Thoracic aorta (tissue), 2 donors: ENCODE measurements around the gene NKX3-2. TPM values are rescaled to one million over a fixed set of nuclear protein-coding genes. Genes with fewer than 3 reads are reported as not detected.
A peak's percentile ranks its signal among the peaks of the same experiment; 100 is the strongest.

Experiments
- ATAC-seq: fragments of 150-250 bp; one replicate; pipeline ENCODE4 v1.8.0; 2017; ENCODE audit warnings: low read depth; ENCODE audit not compliant: insufficient number of reproducible peaks, low FRiP score
- DNase-seq: peaks from one replicate; pipeline ENCODE4 v3.0.0-alpha.2; 2020; ENCODE audit warnings: low spot score
- H3K27ac ChIP-seq, 2 donors: fragments of 200-600 bp; sonication (generic); 1 replicate in 1 of 2; 2 replicates in 1 of 2; pipeline ENCODE4 v1.5.1; 2016; ENCODE audit warnings: mild to moderate bottlenecking in 2 of 2, moderate library complexity in 2 of 2
- H3K27me3 ChIP-seq: fragments of 200-600 bp; sonication (generic); replicated peaks from 2 replicates; pipeline ENCODE4 v1.6.0; 2016; ENCODE audit warnings: mild to moderate bottlenecking; ENCODE audit not compliant: insufficient read depth
- H3K36me3 ChIP-seq: fragments of 200-600 bp; sonication (generic); one replicate; pipeline ENCODE4 v1.5.1; 2016
- H3K4me1 ChIP-seq, 2 donors: fragments of 200-600 bp; sonication (generic); 1 replicate in 1 of 2; 2 replicates in 1 of 2; pipeline versions ENCODE4 v1.5.1 to v1.6.0; 2016; ENCODE audit warnings: low read depth in 2 of 2, mild to moderate bottlenecking in 1 of 2; ENCODE audit not compliant: control insufficient read depth in 1 of 2
- H3K4me3 ChIP-seq: fragments of 200-600 bp; sonication (generic); 2 replicates; pipeline ENCODE4 v1.5.1; 2016; ENCODE audit warnings: mild to moderate bottlenecking
- H3K9me3 ChIP-seq: fragments of 200-600 bp; sonication (generic); 2 replicates; pipeline ENCODE4 v1.5.1; 2016
- total RNA-seq, 2 donors: library from RNA; depleted of rRNA; stranded (reverse); fragments of >200 nt; gene quantifications; one replicate each; pipeline versions ENCODE4 v1.1.0 to v1.2.3, GENCODE V29; 2016
- TF ChIP-seq, protein P1 (sequence below): fragments of 200-600 bp; sonication (generic); IDR thresholded peaks from one replicate; pipeline ENCODE4 v1.5.1; 2019; ENCODE audit warnings: antibody characterized with exemption

The NKX3-2 gene
- total RNA-seq, 2 donors from 2014 or later, result 0.28 TPM; not detected in 1

GRCh38 chr4:13548984-13549546 lies 4.8 kb upstream of the NKX3-2 start:
- Histone ChIP-seq H3K4me1 (peaks cover 17 to 37% of the 10 kb centered on the region in 2 donors), H3K27ac (no peak overlapping the region), H3K36me3 (no peaks in the 10 kb centered on the region), H3K27me3 (peaks cover 33% of the 10 kb centered on the region), H3K9me3 (no peaks in the 10 kb centered on the region), H3K4me3 (peak overlapping the region; percentile 42)
- TF ChIP-seq, protein P1, sequence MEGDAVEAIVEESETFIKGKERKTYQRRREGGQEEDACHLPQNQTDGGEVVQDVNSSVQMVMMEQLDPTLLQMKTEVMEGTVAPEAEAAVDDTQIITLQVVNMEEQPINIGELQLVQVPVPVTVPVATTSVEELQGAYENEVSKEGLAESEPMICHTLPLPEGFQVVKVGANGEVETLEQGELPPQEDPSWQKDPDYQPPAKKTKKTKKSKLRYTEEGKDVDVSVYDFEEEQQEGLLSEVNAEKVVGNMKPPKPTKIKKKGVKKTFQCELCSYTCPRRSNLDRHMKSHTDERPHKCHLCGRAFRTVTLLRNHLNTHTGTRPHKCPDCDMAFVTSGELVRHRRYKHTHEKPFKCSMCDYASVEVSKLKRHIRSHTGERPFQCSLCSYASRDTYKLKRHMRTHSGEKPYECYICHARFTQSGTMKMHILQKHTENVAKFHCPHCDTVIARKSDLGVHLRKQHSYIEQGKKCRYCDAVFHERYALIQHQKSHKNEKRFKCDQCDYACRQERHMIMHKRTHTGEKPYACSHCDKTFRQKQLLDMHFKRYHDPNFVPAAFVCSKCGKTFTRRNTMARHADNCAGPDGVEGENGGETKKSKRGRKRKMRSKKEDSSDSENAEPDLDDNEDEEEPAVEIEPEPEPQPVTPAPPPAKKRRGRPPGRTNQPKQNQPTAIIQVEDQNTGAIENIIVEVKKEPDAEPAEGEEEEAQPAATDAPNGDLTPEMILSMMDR, result peak; percentile 86
- ATAC-seq (peak; percentile 36), DNase-seq (peak; percentile 29)

- Histone ChIP-seq H3K4me3 (peak overlapping the region; percentile 64), H3K27ac (no peak overlapping the region), H3K27me3 (peaks cover 40% of the 10 kb centered on the region), H3K9me3 (no peaks in the 10 kb centered on the region), H3K4me1 (peaks cover 21 to 44% of the 10 kb centered on the region in 2 donors), H3K36me3 (no peaks in the 10 kb centered on the region)
- TF ChIP-seq, protein P1, result no peak
- DNase-seq, result no peak
- ATAC-seq, result no peak
Observed at GRCh38 chr4:13548059-13548983, 4.0 kb upstream of the NKX3-2 start.

- H3K27me3 ChIP-seq, result peaks cover 47% of the 10 kb centered on the region
- peak overlapping the region in 1 of 2 donors; percentile 47 for H3K27ac ChIP-seq
- H3K4me3 ChIP-seq, result peak overlapping the region; percentile 64
- H3K36me3 ChIP-seq, result no peaks in the 10 kb centered on the region
- peaks cover 21 to 44% of the 10 kb centered on the region in 2 donors for H3K4me1 ChIP-seq
- TF ChIP-seq, protein P1, result no peak
- DNase-seq (no peak), ATAC-seq (no peak)
- H3K9me3 ChIP-seq, result no peaks in the 10 kb centered on the region
Observed at GRCh38 chr4:13547485-13548041, 3.3 kb upstream of the NKX3-2 start.

DNA sequence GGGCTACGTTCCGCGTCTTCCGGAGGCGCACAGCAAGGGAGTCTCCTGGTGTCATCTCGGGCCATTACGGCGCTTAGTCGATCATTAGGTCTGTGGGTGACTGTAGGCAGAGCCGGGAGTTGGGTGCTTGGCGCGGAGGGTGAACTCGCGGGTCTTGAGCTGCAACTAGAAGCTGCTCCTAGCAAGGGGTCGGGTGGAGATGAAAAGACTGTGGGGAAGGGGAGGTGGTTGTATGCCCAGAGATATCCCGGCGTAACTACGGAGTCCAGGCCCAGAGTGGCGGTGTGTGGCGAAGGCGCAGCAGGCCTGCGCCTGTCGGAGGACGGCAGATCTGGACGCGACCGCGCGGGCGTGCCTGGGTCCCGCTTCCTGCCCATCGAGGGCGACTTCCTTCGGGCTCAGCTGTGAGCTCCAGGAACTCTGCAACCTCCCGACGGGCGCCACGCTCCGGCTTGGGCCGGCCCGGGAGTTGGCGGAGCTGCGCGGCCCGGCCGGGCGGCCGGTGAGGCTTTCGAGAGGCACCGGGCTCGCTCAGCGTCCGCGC lies 2.7 kb upstream of the NKX3-2 start:
- ATAC-seq (no peak), DNase-seq (no peak)
- peaks cover 26 to 48% of the 10 kb centered on the region in 2 donors for H3K4me1 ChIP-seq
- H3K27ac ChIP-seq, result no peak overlapping the region
- H3K36me3 ChIP-seq, result no peaks in the 10 kb centered on the region
- H3K27me3 ChIP-seq, result peaks cover 51% of the 10 kb centered on the region
- no peaks in the 10 kb centered on the region for H3K9me3 ChIP-seq
- TF ChIP-seq, protein P1, result no peak
- peak overlapping the region; percentile 64 for H3K4me3 ChIP-seq
